Hematopoietic multipotent progenitor cell treated with erythropoietin and hydrocortisone succinate and interleukin-3 and kit ligand, for 6 days (in vitro differentiated cells): Measurements from ENCODE around the gene IFI44.

Source experiments
- DNase-seq: peaks from one replicate; pipeline ENCODE4 v3.0.0-alpha.2; 2015

IFI44 gene

DNA sequence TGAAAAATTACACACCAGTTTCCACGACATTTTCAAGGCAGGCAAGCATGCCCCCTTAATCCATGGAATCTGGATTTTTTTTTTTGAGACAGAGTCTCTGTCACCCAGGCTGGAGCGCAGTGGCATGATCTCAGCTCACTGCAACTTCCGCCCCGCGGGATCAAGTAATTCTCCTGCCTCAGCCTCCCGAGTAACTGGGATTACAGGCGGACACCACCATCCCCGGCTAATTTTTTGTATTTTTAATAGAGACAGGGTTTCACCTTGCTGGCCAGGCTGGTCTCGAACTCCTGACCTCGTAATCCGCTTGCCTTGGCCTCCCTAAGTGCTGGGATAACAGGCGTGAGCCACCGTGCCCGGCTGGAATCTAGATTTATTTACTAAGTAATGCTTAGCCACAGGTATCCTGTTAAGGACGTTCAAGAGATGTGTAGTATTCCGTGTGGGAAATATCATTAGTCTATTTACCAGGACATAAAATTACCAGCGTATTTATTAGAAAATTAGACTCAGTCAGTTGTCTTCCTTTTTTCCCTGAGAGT lies 2.5 kb downstream of the IFI44 start:
- DNase-seq, result no peak

DNA sequence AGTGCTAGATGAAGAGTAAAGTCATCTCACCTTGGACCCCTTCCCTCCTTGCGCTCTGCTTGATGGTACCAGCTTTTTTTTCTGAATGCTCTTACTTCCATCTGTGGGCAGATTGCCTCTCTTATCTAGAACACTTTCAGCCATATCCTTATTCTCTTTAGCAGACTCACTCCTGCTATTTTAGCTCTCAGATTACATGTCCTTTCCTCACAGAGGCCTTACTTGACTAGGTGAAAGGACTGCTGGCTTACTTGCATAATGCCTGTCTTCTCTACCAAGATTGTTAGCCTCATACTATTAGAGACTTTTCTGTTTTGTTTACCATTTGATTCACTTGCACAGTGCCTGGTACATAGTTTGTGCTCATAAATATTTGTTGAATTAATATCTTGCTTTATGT lies 9.3 kb downstream of the IFI44 start:
- DNase-seq, result no peak

DNA sequence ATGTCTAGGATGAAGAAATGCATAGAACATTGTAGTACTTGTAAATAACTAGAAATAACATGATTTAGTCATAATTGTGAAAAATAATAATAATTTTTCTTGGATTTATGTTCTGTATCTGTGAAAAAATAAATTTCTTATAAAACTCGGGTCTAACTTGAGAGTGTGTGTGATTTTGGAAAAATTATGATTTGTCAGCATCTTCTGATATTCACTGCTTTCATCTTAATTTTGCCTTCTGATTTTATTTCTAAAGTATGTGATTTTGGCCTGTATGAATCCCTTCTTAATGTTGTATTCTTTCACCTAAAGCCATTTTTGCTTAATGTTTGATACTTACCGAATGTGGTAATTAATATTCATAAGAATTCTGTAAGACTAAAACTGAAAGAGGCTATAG lies 14.3 kb downstream of the IFI44 start:
- DNase-seq, result no peak

DNA sequence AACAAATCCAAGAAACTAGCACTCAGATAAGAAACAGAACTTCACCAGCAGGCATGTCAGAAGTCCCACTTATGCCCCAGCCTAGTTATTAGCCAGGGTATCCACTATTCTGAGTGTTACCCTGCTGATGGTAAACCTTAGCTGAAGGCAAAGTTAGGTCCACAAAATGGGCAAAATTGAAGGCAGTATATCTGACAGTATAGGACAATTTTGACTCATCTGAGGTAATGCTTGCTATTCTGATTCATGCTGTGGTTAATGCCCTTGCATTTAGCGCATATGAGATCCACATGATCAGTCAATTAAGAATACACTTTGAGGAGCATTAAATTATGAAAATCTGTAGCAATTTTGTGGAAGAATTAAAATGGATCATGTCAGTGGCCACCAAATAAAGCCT lies 15.1 kb downstream of the IFI44 start:
- DNase-seq, result no peak

DNA sequence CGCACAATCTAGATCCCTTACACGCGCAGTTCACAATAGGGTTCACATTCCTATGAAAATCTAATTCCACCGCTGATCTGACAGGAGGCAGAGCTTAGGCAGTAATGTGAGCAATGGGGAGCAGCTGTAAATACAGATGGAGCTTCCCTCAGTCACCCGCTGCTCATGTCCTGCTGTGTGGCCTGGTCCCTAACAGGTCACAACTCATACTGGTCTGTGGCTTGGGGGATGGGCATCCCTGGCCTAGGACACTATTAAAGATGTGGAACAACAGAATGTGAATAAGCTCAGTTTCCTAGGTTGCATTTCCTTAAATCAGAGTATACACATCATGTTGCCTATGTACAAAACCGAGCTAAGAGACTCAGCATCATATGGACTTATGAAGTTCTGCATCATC lies 16.2 kb downstream of the IFI44 start:
- no peak for DNase-seq

DNA sequence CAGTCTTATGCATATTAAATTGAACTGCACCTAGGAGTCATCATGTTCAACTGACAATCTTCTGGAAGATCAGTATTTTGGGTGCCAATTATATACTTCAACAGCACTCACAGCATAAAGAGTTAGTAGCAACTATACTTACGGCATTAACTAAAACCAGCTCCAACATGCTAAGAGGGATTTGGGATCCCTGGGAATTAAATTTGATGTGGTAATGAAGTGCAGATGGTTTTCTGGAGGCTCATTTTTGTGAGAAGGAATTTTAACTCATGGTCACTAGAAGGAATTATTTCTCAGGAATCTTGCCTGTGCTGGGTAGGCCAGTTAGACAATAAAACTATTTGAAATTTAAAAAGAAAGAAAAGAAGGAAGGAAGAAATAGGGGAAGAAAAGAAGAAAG lies 18.3 kb downstream of the IFI44 start:
- no peak for DNase-seq

DNA sequence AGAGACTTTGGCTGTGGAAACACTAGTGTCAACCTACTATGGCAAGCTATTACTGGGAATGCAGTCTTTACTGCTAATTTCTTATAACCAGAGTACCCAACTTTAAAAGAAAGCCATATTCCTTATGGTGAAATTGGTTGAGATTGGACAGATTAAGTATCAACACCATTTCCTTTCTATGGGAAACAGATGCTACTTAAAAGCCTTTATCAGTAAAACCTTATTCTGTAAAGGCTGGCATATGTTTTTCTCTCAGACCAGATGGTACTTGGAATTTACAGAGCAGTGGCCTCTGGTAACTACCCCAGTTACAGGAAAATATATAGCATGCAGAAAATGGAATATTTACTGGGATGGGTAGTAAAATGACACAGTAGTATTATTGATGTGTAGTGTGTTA lies 18.8 kb downstream of the IFI44 start:
- DNase-seq, result no peak

DNA sequence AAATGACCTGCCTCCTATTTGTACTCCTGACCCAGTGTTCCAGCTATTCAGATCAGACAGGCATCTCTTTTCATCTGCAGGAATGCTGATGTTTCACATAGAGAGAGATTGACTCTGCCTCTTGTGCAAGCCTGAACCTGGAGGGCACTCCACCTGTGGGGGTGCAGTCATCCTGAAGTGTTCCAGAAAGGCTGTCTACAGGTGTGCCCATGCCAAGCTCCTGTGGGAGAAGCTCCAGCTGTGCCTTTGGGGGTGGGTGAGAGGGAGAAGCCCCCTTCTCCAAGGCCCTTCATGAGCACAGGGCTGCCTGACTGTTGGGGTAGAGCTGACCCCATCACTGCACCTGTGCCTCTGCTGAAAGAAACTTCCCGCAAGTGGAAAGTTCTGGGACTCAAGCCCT lies 22.8 kb downstream of the IFI44 start:
- no peak for DNase-seq

DNA sequence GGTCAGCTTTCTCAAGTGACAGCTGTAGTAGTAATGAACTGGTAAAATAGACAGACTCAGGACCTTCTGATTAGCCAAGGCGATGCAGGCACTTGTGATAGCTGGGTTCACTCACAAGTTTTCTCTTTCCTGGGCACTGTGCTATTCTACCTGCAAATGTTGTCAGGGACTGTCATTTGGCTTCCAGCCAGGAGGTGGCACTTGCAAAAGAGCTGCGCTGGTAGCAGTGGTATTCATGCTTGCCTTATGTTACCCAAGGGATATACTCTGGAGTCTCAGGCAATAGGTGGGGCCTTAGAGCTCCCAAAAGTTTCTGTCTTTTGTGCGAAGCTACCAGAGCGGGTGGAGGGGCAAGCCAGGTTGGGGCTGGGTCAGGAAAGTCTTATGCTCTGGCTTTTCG lies 23.5 kb downstream of the IFI44 start:
- peak; percentile 33 for DNase-seq

DNA sequence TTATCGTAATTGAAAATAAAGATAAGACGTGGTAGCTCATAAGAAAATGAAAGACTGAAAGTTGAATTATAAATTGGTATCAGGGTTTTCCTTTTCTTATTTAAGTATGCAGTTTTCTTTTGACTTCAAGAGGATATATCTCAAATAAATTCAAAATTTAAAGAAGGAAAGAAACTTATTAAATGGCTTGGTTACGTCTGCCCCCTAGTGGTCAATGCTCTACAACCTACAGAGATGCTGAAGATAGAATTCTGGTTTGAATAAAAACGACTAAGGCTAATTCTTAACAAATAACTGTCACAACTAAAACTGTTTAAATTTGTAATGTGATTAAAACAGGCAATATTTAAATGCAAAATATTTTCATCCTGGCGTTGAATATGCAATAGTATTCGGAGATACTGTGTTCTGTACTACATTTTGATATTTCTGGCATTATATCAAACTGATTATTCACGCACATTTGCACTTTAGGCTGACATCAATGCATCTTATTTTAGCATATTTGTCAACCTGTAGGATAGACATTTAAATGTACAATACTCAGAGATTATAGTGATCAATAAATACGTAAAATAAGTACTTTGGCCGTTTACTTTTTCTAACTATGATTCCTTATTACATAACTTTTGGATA lies 26.8 kb downstream of the IFI44 start:
- peak; percentile 90 for DNase-seq

DNA sequence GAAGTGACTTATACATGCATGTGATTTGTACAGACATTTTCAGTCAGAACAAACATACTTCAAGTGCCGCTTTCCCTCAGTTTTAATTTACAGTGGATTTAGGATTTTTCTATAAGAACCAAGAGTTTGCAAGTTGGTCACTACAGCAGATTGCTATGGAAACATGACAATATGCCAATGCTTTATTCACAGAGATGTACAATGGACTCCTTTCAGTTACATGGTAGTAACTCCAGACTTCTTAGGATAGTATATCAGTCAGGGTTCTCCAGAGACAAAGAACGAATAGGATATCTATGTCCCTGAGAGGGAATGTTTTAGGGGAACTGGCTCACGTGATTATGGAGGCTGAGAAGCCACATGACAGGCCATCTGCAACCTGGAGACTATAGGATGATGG lies 27.4 kb downstream of the IFI44 start:
- DNase-seq, result no peak

DNA sequence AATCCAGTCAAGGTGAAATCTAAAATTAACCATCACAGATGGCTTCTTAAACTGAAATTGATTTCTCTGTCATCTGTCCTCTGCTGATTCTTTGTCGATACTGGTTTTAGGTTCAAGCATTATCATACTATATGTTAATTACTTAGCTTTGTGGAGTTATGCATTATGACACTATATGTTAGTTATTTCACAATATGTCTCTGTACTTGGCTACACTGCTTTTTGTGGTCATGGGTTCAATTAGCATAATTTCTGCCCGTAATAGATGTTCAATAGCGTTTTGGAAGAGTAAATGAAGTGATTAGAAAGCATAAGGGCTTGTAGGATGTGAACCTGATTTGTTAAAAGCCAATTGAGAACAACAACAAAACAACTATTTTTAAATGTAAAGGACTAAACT lies 28.2 kb downstream of the IFI44 start:
- DNase-seq, result no peak

DNA sequence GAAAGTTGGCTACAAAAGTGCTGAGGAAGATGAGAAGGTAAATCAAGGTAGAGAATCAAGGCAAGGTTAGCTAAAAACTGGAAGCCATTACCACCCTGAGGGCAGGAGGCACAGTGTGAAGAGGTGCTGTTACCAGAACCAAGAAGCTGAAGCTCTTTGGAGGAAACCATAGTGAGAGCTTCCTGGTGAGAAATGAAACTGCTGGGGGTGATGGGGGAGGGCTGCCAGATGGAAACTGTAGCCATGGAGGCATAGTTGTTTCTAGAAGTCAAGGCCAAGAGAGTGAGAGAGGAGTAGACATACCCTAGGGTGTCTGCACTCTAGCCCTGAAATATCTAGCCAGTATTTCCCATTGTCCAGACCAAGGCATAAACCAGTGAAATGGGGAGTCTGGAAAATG lies 28.7 kb downstream of the IFI44 start:
- DNase-seq, result no peak

DNA sequence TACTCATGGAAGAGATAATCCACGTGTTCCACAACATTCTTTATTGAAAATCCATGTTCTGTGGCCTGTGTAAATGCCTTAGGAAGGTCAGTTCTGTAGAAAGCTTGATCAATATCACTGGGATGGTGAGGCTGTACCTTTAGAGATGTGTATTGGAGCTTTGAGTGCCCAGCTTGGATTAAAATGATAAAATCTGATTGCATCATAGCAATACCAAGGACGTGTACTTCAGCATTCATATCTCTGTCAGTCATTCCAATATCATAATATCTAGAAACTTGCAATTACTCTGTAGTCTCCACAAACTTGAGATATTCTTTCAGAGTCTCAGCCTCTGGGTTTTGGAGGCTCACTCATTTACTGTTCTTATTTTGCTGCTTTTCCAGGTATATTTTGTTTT lies 31.6 kb downstream of the IFI44 start:
- no peak for DNase-seq

DNA sequence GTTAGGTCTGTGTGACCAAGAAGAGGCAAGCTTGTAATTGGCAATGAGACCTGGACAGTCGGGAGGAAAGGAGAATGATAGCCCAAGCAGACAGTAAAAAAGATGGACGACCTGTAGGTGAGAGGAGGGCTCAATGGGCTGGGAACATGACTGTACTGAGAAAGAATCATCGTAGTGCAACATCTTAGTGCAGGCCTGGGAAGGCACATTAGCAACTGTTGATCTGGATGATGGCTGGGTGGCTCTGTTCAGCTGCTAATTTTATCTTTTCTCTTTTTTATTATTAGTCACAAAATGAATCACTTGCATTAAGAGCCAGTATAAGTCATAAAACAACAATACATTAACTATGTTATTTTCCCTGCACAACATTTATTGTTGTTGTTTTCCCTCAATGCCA lies 32.9 kb downstream of the IFI44 start:
- no peak for DNase-seq

DNA sequence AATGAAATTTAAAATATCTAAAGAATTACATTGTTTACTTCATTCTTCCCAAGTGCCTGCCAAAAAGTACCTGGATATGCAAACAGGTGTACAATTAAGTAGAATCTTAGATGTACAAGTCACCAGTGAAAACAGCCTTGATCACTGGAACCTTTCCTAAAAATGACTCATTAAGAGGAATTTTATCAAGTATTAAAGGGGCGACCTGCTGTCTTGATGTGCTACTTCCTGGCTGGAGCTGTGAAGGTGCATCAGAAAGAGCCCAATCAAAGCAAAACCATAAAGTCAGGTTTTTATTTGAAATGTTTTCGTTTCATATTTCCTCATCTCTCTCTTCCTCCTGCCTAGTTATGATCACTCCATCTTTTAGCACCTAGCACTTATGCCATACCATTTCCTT lies 33.4 kb downstream of the IFI44 start:
- no peak for DNase-seq

DNA sequence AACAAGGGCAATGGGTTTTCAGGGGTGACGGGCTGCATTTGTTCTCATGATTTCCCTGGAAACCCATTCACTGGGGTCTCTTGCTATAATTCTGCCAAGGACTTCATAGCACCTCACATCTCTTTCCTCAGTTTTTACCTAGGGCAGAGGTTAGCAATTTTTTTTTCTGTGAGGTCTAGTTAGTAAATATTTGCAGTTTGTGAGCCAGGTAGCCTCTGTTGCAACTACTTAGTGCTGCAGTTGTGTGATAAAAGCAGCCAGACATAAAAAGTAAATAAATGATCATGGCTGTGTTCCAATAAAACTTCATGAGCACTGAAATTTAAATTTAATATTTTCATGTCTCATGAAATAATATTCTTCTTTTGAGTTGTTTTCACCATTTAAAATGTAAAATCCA lies 37.7 kb downstream of the IFI44 start:
- no peak for DNase-seq

DNA sequence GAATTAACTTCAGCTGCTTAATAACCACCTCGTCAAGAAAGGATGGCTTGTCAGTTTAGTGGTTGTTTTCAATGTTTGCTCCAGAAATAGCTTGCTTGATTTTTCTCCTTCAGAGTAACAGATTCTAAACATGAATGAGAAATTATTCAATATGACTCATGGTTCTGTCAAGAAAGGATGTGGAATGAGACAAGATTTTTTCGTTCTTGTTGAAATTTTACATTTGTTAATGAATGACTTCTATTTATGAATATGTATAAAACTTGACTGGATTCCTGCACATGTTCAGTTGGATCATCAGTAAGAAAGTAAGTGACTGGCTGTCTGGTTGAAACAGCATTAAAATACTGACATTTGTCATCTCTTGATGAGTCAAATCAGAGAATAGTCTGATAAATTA lies 38.3 kb downstream of the IFI44 start:
- no peak for DNase-seq

DNA sequence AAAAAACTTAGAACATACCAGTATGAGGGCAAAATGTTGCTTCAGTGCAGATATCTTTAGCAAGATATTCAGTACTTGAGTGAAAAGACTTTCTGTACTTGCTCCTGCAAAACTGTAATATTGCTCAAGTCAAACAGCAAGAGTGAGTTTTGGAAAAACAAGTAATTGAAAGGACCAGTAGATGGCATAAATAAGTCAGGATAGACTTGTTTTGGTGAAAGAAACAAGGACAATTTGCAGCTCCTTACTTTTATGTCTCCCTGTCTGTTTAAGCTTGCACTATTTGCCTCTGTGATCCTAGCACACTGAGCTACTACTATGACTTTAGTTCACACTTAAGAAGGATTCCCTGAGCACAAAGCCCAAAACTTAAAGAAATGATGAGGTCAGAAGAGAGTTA lies 39.1 kb downstream of the IFI44 start:
- DNase-seq, result no peak

DNA sequence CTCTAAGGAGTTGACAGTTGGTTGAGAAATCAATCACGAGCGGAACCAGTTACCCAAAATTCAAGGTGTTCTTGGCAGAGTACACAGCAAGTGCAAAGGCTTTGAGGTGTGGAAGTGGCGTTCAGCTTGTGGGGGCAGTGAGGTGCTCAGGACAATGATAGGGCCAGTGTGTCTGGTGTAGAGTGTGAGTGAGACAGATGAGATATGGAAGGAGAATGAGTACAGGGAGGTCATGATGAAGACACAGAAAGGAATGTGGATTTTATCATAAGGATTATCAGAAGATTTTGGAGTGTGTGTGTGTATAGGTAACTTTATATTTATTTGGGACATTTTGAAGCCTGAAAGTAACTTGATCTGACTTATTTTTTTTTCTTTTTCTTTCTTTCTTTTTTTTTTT lies 40.9 kb downstream of the IFI44 start:
- no peak for DNase-seq

DNA sequence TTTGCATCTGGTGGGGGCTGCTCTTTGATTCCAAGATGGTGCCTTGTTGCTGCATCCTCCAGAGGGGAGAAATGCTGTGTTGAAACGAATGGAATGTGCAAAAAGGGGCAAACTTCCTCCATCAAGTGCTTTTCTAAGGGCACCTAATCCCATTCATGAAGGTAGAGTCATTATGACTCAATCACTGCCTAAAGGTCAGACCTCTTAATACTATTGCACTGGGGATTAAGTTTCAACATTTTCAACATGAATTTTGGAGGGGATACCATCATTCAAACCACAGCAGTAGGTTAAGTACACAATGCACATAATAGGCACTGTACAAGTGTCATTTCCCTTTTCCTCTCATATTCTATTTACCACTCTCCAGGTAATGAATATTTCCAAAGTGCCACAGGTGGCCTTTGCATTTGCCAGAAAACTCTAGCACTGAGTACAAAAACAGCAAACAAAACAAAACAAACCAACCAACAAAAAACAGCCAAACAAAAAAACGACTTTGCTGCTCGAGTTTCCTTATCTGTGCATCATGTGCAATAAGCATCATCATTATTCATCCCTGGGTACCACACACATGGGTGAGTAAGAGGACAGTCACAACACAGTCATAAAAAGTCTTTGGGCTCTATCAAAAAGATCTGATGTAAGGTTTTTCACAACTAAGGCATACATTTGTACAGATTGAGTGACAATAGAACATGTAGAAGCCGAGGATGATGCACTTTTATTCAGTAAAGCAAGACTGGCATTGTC lies 42.5 kb downstream of the IFI44 start:
- DNase-seq, result no peak

DNA sequence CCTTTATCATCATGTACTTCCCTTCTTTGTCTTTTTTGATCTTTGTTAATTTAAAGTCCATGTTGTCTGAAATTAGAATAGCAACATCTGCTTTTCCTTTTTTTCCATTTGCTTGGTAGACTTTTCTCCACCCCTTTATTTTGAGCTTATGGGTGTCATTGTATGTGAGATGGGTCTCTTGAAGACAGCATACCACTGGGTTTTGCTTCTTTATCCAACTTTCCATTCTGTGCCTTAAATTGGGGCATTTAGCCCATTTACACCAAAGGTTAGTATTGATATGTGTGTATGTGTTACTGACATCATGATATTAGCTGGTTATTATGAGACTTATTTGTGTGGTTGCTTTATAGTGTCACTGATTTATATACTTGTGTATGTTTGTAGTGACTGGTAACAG lies 50.2 kb downstream of the IFI44 start:
- DNase-seq, result no peak

DNA sequence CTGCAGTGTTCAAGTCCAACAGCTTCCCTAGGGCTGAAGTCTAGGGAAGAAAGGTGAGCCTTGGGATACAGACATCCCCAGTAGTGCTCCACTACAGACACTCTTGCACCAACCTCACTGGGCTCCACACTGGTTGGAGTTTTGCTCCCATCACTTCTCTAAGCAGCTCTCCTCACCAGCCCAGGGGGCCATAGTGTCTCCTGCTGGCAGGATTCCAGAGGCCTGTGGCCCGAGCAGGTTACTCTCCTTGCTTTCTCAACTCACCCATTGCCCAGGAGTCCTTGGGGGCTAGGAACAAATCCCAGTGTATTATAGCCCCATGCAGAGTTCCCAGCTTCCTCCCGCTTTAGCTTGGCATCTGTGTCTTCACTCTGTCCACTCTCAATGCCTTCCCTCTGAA lies 52.8 kb downstream of the IFI44 start:
- no peak for DNase-seq

DNA sequence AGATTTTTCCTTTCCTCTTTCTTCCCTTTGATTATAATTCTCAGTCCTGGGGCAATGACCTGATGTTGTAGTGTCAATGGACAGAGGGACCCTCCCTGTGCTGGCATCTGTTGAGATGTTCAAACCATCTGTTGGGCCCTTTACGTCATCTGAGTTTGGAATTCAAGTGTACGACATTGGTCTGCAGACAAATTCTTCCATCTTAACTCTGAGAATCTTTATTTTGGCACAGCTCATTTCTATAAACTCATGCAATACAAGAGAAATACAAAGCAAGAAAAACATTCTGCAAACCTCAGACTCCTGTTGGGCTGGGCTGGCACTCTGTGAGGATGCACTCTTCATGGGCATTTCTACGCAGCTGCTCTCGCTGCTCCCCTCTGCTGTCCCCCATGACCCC lies 54.2 kb downstream of the IFI44 start:
- DNase-seq, result no peak
